ENCODE data around the gene TEDC1. TPM values are rescaled to one million over a fixed set of nuclear protein-coding genes. Genes with fewer than 3 reads are reported as not detected.

TEDC1 gene
- polyA plus RNA-seq, 1 donor (not counting 4 experiments of a cell fraction or from before 2014, with no cell fraction given) = 5.0 TPM

- Histone ChIP-seq H3K27me3 (ENCODE audit: control insufficient read depth, extremely low read depth, insufficient read depth, low read length) (peaks cover 35% of the 10 kb centered on the region), H4K20me1 (ENCODE audit: control insufficient read depth, extremely low read depth, insufficient read depth, low read length) (no peaks in the 10 kb centered on the region), H3K79me2 (ENCODE audit: control insufficient read depth, insufficient read depth, low read length) (no peaks in the 10 kb centered on the region), H3K27ac (ENCODE audit: control insufficient read depth, insufficient read depth, low read length) (no peak within 1 kb of the TSS), H2AFZ (ENCODE audit: control insufficient read depth, low read length) (no peak within 1 kb of the TSS), H3K9ac (ENCODE audit: control insufficient read depth, extremely low read depth, insufficient read depth, low read length) (no peak within 1 kb of the TSS), H3K4me3 (ENCODE audit: control insufficient read depth in 2 of 3, extremely low read depth in 1 of 3, insufficient read depth in 2 of 3, low read depth in 1 of 3, low read length in 3 of 3) (peak within 1 kb of the TSS in 1 of 3 experiments; percentile 7), H3K4me1 (ENCODE audit: control insufficient read depth, extremely low read depth, insufficient read depth, low read length) (peaks cover 33% of the 10 kb centered on the region), H3K4me2 (ENCODE audit: control insufficient read depth, extremely low read depth, insufficient read depth, low read depth, low read length) (peak within 1 kb of the TSS; percentile 48), H3K9me1 (ENCODE audit: control insufficient read depth, extremely low read depth, insufficient read depth, low read length) (no peaks in the 10 kb centered on the region), H3K9me3 (ENCODE audit: control insufficient read depth, low read depth, low read length) (no peaks in the 10 kb centered on the region), H3K36me3 (ENCODE audit: control insufficient read depth in 2 of 2, extremely low read depth in 1 of 2, insufficient read depth in 2 of 2, low read length in 2 of 2) (no peaks in the 10 kb centered on the region)
- FAIRE-seq = no peak
- DNase-seq (ENCODE audit: low read depth, low spot score) = no peak
- dilution Hi-C loops (cut with MboI; ENCODE audit: extremely low pct_ligation_motif_present, low sequenced_read_pairs) = no loop called here
- TF ChIP-seq CTCF (optimal IDR thresholded peaks at IDR 0.05 in 1 of 3, IDR thresholded peaks at IDR 0.05 in 1 of 3, conservative IDR thresholded peaks at IDR 0.05 in 1 of 3; ENCODE audit: extremely low read depth in 1 of 3, insufficient read depth in 2 of 3, low read length in 3 of 3) (no peak), EZH2 (IDR thresholded peaks at IDR 0.05; ENCODE audit: low read length) (peak; percentile 82)
Observed at GRCh38 chr14:105486163-105486973, 4.7 kb upstream of the TEDC1 start, which contains the start of gene CRIP1. TSS of gene CRIP1 (plus strand) at chr14:105486886. CDS start at chr14:105487260, 374 bp downstream.

GRCh38 chr14:105486974-105487448 is 4.0 kb upstream of the TEDC1 start:
- DNase-seq (ENCODE audit: low read depth, low spot score) (no peak), FAIRE-seq (no peak)
- no peaks in the 10 kb centered on the region for H3K9me3 ChIP-seq (ENCODE audit: control insufficient read depth, low read depth, low read length)
- TF ChIP-seq CTCF (optimal IDR thresholded peaks at IDR 0.05 in 1 of 3, IDR thresholded peaks at IDR 0.05 in 1 of 3, conservative IDR thresholded peaks at IDR 0.05 in 1 of 3; ENCODE audit: extremely low read depth in 1 of 3, insufficient read depth in 2 of 3, low read length in 3 of 3) = no peak
- peak; percentile 5 for TF ChIP-seq EZH2 (IDR thresholded peaks at IDR 0.05; ENCODE audit: low read length)
- dilution Hi-C loops (cut with MboI; ENCODE audit: extremely low pct_ligation_motif_present, low sequenced_read_pairs) = no loop called here
- H3K9me1 ChIP-seq (ENCODE audit: control insufficient read depth, extremely low read depth, insufficient read depth, low read length) = no peaks in the 10 kb centered on the region
- peaks cover 35% of the 10 kb centered on the region for H3K27me3 ChIP-seq (ENCODE audit: control insufficient read depth, extremely low read depth, insufficient read depth, low read length)
- no peaks in the 10 kb centered on the region for H3K79me2 ChIP-seq (ENCODE audit: control insufficient read depth, insufficient read depth, low read length)
- peak overlapping the region; percentile 48 for H3K4me2 ChIP-seq (ENCODE audit: control insufficient read depth, extremely low read depth, insufficient read depth, low read depth, low read length)
- H3K36me3 ChIP-seq (ENCODE audit: control insufficient read depth in 2 of 2, extremely low read depth in 1 of 2, insufficient read depth in 2 of 2, low read length in 2 of 2) = no peaks in the 10 kb centered on the region
- H3K9ac ChIP-seq (ENCODE audit: control insufficient read depth, extremely low read depth, insufficient read depth, low read length) = no peak overlapping the region
- peaks cover 3% of the 10 kb centered on the region for H4K20me1 ChIP-seq (ENCODE audit: control insufficient read depth, extremely low read depth, insufficient read depth, low read length)
- no peak overlapping the region for H2AFZ ChIP-seq (ENCODE audit: control insufficient read depth, low read length)
- H3K27ac ChIP-seq (ENCODE audit: control insufficient read depth, insufficient read depth, low read length) = no peak overlapping the region
- peaks cover 31% of the 10 kb centered on the region for H3K4me1 ChIP-seq (ENCODE audit: control insufficient read depth, extremely low read depth, insufficient read depth, low read length)
- peak overlapping the region in 1 of 3 experiments; percentile 7 for H3K4me3 ChIP-seq (ENCODE audit: control insufficient read depth in 2 of 3, extremely low read depth in 1 of 3, insufficient read depth in 2 of 3, low read depth in 1 of 3, low read length in 3 of 3)

Data from keratinocyte (primary cell).